Right lobe of liver (tissue), 4 donors: ENCODE measurements around the gene ABCF2.

Source experiments
- CTCF ChIP-seq, 4 donors: fragments of 200-600 bp in 3 of 4; fragments of 450-650 bp in 1 of 4; IDR thresholded peaks; one replicate each; pipeline versions ENCODE4 v1.5.1 to v1.8.0; 2016 to 2022; ENCODE audit warnings: antibody characterized with exemption in 4 of 4, mild to moderate bottlenecking in 2 of 4
- POLR2A ChIP-seq: fragments of 450-650 bp; IDR thresholded peaks from one replicate; pipeline ENCODE4 v1.6.1; 2017; ENCODE audit warnings: antibody characterized with exemption, mild to moderate bottlenecking
- donor health status: DM: no; HTN: no; CAD: no.
- donor health status: DM: no; HTN: no; CAD: no.
- donor health status: DM: no; HTN: yes; CAD: no.

GRCh38 chr7:151179287-151179860 is 47.6 kb downstream of the ABCF2 start:
- TF ChIP-seq CTCF (IDR thresholded peaks at IDR 0.05) (no peak), POLR2A (no peak)
